Activated naive CD4-positive, alpha-beta T cell treated with Interleukin-2 at 50 U/mL for 16 hours (primary cell): Measurements from ENCODE around the gene CDC123.
"Not testable (repeated sequence)": the region's sequence is repeated elsewhere in the genome, so short reads cannot be mapped to it uniquely, and the experiment has no call there.

Experiments used
- DNase-seq: peaks from one replicate; pipeline ENCODE4 v3.0.0-alpha.2; 2020

The CDC123 gene

DNA sequence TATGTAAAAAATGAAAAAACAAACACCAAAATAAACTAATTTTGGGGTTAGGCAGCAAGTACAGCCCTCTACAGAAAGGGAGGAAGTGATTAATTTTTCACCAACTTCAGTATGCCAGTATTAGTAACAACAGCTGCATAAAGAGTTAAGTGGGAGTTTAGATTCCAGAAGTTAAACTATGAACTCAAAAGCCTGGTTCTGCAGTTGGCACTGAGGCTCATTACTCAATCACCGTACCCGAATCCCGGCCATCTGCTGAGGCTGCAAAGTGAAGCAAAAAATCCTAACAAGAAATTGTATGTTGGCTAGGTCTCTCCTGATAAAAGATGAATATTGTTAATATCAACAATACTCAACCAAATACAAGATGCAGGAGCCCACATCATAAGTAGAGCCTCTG, 4.3 kb upstream of the CDC123 start:
- no peak for DNase-seq

DNA sequence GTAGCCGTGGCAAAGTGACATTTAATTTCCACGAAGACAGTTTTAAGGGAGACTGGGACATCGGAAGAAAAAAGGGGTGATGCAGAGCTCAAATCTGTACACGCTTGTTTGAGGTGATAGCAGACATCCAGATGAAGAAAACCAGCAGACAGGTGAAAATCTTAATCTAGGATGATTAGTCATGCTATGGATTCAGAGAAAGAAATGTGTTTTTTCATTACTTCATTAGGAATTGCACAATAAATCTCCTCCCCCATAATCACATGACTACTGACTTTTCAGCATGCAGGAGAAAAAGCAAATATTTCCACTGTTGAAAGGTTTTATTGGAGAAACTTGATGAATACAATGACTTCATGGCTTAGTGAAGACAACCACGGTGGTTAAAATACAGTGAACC, 2.8 kb upstream of the CDC123 start:
- no peak for DNase-seq

DNA sequence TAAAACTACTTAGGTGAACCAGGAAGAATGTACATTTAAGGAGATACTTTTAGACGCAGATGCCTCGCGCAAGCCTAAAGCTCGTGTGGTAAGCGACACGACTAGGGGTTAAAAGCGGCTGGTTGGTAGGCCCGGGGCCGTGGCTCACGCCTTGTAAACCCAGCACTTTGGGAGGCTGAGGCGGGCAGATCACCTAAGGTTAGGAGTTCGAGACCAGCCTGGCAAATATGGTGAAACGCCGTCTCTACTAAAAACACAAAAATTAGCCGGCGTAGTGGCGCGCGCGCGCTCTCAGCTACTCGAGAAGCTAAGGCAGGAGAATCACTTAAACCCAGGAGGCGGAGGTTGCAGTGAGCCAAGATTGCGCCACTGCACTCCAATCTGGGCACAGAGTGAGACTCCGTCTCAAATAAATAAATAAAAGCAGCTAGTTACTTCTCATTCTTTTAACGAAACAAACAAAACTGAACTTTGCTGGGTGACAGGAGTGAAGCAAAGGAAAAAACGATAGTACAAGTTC, 1.2 kb upstream of the CDC123 start:
- peak; percentile 45 for DNase-seq

DNA sequence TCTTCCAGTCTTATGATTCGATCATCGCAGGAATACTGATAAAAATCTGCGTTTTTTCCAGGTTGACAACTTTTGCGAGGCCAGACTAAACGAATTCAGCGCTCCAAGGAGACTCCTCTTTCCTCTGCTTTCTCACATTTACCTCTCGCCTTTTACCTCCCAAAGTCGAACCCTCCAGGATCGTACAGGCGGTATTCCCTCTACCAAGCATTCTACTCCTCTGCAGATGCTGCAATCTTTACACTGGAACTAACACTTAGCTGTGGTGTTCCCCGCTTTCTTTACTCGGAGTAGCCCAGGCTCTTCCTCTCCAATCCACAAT, 746 bp upstream of the CDC123 start:
- DNase-seq = no peak

DNA sequence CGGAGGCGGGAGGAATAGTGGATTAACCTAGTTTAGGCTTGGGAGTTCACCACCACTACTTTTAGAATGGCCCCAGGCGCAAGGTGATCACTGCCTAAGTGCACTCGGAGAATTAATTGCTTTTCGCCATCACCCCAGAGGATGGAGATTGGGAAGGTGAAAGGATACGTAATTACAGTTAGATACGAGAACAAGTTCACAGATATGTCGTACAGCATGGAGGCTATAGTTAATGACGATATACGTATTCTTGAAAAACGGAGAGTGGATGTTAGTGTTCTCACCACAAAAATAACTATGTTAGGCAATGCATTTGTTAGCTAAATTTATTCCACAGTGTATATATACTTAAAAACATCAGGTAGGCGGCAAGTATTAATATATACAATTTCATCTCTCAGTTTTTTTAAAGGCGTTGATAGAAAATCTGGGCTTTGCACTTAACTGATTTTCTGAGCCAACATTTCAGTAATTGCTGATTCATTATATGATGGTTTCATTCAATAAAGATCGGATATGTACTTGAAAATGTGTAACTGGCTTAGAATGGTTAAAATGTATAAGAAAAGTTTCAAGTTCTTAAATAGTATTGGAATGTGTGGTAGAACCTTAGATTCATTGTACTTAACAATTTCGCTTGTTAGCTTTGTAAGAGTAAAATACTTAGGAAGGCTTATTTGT, 683 bp downstream of the CDC123 start:
- no peak for DNase-seq

DNA sequence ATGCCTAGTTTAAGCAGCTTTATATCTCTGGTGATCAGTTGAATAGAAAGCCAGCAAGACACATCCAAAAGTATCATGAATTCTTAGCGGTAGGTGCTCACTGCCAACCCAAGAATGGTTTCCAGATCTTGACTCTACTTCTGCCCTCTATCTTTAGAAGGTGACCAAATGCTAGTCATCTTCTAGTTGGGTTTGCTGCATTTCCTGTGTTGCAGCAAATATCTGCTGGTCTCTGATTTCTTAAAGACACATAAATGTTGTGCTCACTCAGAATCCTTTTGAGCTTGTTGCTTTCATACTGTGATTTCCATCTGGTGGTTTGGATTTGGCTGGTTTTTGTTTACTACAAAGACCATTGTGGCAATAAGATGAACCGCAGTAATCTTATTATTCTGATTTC, 2.2 kb downstream of the CDC123 start:
- no peak for DNase-seq

DNA sequence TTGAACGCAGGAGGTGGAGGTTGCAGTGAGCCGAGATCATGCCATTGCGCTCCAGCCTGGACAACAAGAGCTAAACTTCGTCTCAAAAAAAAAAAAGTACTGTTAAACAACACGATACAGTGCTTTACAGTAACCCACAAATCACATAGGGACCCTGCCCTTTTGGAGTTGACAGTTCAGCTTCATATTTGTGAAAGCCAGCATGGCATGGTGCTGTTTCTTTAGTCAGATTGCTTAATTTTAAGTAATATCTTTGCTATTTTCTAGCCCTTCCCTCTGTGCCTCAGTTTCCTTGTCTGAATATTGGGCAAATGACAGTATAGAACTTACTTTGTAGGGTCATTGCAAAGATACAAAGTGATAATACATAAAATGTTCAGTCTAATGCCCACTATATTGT, 4.9 kb downstream of the CDC123 start:
- no peak for DNase-seq

DNA sequence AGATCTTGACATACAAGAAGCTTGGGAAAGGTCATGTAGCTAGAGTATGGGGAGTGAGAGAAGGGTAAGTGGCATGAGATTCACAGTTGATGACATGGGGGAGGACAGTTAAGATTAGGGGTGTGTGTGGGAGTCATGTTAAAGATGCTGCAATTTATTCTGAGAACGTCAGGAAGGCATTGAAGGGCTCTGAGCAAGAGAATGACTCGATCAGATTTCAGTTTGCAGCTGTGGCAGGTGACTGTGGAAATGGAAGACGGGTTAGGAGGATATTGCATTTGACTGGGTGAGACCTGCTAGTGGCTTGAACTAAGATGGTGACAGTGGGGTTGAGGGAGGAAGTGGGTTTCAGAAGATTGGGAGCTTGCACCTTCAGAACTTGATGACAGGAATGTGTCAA, 5.6 kb downstream of the CDC123 start:
- no peak for DNase-seq

DNA sequence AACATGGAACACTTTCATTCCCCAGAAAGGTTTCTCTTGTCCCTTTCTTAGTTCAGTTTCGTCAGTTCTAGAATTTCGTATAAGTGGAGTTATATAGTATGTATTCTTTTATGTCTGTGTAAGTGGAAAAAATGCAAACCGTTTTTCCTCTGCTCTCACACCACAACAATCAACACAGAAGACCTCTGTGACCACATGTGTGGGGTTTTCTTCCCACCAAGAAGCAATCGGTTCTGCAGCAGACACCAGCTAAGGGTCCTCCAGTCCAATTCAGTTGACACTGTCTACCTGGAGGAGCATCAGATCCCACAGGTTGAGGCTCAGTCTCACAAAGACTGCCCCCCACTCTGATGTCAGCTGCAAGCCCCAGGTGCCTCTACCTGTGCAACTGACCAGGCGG, 6.2 kb downstream of the CDC123 start:
- DNase-seq = no peak

DNA sequence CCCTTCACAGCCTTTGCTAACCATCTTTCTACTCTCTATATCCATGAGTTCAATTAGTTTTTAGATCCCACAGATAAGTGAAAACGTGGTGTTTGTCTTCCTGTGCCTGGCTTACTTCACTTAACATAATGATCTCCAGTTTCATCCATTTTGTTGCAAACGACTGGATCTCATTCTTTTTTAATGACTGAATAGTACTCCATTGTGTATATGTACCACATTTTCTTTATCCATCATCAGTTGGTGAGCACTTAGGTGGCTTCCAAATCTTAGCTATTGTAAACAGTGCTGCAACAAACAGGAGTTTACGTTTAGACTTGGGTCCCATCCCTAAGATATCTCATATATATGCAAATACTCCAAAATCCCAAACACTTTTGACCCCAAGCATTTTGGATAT, 9.1 kb downstream of the CDC123 start:
- no peak for DNase-seq

DNA sequence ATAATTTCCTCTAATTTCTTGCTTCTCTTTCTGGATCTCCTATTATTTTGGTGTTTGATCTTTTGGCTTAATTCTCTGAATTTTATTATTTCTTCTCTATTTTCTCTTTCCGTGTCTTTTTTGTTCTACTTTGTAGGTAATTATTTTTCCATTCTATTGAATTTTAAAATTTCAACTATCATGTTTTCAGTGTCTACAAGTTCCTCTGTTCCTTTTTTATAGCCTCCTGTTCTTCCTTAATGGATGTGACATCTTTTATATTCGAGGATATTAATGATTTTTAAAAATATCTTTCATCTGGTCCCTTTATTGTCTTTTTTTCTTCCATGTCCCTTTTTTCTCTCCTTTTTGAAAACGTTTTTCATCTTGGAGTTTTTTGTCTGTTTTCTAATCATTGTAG, 11.1 kb downstream of the CDC123 start:
- no peak for DNase-seq

DNA sequence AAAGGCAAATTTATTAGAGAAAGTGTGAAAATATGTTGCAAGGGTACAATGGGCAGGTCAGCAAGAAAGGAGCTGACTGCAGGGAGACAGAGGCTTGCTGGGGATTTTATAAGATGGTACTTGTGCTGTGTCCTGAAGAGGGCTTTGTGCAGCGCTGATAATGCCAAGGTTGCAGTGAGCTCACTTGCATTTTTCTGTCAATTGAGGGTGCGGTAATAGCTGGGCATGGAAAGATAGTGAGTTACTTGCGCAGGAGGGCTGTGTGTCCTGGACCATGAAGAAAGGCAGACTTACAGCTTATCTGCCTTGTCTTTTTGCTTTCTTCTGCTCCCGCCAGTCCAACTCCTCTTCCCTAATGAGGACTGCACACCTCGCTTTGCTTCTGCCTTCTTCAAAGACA, 12.5 kb downstream of the CDC123 start:
- DNase-seq = no peak

DNA sequence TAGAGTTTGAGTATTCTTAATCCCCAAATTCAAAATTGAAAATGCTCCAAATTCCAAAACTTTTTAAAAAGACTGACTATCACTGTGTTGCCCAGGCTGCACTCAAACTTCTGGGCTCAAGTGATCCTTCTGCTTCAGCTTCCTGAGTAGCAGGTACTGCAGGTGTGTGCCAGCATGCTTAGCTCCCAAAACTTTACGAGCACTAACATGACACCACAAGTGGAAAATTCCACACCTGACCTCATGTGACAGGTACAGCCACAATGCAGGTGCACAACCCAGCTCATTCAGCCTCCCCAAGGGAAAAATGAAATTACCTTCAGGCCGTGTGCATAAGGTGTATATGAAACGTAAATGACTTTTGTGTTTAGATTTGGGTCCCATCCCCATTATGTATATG, 16.5 kb downstream of the CDC123 start:
- DNase-seq = no peak

DNA sequence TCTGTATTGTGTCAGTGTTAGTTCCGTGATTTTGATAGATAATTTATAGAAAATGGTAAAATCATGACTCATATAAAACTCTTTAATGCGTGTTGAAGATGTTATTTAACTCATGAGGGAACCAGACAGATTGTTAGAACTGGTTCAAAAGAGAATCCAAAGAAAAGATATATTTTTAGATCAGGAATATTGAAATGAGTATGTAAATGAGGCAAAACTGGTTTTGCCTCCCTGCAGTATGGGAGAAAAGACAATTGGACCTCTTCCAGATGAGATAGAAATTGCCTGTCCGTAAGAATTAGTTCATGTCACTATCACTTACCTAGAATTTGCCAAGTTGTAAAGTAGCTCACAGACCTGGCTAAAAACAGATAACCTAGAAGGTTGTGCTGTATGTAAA, 17.6 kb downstream of the CDC123 start:
- DNase-seq = no peak

DNA sequence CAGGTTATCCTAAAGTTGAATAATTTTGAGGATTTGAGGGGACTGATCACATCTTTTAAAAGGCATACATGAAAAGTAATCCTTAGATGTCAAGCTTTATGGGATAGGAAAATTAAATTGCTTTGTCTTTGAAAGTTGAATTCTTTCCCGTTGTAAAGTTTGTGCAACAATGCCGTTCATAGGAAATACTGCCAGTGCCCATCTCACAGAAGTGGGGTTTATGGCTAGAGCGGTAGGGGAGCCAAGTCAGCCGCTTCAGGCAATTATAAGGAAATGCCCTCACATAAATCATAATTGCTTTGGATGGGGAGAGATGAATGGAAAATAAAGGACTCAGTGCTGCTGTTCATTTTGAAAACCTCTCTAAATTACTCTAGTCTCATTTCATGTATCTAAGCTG, 18.1 kb downstream of the CDC123 start:
- DNase-seq = no peak

DNA sequence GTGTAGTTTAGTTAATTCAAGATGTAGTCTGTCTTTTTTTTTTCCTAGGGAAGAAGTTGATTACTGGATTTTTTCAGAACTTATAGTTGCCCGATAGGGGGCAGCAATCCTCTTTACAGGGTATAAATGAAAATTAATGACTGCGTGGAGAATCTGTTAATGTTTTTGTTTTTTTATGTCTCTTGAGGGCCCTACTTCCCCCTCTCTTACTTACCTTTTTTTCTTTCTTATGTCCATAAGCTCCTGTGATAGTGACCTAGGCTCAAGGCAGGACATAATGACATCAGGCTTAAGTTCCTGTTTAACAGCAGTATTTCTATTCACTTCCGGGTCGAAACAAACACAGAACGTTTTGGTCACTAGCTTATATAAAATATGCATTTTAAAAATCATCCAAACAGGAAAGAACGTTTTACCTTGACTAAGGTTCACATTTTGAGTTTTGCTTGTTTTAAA, 18.8 kb downstream of the CDC123 start:
- peak; percentile 22 for DNase-seq

DNA sequence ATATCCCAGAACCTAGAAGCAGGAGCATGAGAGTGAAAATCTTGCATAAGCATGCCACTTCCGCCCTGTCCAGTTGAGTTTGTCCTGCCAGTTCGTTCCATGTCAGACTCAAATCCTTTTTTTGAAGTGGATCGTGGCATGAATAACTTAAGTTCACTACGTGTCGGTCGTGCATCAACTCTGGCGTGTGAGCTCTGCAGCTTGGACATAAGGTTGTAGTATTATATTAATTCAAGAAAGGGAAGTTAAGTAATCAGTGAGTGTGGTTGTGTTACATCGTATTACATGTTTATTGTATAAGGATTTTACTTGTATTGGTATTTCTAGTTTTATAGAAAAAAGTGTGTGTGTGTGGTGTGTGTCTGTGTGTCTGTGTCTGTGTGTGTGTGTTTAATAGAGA, 23.0 kb downstream of the CDC123 start:
- DNase-seq = no peak

DNA sequence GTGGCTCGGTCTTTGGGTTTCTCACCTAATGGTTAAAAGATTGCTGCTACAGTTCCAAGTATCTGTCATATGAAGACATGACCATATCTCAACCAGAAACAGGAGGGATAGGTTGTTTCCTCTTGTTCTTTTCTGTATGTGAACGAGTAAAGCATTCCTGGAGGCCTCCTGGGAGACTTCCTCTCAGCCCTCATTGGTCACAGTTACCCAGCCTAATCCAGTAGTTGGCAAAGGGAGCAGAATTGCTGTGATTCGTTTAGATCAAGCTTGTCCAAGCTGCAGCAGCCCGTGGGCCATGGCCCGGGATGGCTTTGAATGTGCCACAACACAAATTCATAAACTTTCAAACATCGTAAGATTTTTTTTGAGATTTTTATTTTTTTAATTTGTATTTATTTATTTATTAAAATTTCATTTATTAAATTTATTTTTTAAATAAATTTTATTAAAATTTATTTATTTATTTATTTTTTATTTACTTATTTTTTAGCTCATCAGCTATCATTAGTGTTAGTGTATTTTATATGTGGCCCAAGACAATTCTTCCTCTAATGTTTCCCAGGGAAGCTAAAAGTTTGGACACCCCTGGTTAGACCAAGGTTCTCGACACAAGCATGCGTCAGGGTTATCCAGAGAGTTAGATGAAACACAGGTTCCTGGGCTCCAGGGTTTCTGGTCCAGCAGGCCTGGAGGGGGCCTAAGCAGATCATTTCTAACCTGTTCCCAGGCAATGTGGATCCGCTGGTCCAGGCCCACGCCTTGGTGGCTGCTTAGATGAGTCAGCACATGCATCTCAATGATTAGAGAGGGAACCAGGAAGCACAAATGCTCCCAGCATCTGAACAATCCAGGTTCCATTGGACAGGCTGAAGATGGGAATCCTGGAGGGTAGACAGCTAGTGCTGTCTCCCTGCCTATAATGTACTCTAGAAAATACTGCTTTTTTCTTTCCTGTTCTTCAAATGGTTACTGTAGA, 25.6 kb downstream of the CDC123 start:
- no peak for DNase-seq

DNA sequence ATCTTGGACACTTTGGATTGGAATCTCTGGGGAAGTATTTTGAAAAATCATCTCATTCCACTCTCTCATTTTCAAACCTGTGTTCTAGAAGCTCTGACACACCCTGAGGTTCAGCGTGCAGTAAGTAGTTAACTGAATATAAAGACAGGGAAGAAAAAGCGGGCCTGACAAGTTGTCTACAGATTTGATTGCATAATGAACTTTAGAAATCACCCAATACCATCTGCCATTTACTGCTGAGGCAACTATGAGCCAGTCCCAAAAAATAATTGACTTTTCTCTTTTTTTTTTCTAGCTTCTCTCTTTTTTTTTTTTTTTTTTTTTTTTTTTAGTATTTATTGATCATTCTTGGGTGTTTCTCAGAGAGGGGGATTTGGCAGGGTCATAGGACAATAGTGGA, 29.5 kb downstream of the CDC123 start:
- no peak for DNase-seq

DNA sequence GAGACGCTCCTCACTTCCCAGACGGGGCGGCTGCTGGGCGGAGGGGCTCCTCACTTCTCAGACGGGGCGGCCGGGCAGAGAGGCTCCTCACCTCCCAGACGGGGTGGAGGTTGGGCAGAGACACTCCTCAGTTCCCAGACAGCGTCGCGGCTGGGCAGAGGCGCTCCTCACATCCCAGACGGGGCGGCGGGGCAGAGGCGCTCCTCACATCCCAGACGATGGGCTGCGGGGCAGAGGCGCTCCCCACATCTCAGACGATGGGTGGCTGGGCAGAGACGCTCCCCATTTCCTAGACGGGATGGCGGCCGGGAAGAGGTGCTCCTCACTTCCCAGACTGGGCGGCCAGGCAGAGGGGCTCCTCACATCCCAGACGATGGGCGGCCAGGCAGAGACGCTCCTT, 30.4 kb downstream of the CDC123 start:
- DNase-seq = not testable (repeated sequence)

DNA sequence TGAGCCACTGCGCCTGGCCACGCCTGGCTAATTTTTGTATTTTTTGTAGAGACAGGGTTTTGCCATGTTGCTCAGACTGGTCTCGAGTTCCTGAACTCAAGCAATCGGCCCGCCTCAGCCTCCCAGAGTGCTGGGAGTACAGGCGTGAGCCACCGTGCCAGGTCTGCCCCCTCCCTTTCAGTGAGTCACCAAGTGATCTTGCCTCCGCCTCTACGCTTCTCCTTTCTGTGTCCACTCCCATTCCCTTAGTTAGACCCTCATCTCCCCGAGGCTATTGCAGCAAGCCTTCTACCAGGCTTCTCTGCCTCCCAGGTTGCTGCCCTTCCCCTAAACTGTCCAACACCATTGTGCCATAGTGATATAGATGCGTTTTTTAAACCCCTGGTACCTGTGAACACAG, 32.9 kb downstream of the CDC123 start:
- DNase-seq = no peak

DNA sequence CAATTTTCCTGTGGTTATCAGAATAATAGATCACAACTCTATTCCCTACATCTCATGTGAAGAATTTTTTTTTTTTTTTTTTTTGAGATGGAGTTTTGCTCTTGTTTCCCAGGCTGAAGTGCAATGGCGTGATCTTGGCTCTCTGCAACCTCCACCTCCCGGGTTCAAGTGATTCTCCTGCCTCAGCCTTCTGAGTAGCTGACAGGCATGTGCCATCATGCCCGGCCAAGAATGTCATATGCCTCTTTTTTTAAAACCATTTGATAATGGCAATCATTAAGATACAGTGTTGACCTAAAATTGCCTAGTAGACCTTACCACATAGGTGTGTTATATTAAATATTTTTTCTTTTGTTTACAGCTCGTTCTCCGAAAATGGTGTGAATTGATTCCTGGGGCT, 38.7 kb downstream of the CDC123 start:
- DNase-seq = not testable (repeated sequence)

DNA sequence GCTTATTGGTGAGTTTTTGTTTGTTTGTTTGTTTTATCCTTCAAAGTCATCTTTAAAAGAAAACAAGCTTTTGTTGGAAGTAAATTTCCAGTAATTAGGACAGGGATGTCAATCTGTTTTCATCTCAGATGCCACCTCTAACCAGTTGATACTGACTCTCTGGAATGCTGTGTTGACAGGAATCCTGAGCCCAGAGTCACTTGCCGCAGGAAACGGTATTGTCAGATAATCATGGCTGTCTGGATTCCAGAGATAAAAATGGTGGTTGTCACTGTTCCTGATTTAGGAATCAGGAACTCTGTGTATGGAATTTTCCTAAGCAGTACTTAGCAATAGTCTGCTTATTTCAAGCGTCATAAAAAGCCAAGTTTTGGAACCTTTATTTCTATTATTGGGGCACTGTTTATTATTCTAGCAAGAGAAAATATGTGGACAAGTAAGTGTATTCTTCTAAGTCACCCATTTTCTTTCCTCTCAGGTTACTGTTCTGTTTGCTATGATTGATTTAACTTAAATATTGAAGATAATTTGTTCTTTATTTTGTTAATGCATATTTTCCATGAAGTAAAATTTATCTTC, 39.2 kb downstream of the CDC123 start:
- no peak for DNase-seq

DNA sequence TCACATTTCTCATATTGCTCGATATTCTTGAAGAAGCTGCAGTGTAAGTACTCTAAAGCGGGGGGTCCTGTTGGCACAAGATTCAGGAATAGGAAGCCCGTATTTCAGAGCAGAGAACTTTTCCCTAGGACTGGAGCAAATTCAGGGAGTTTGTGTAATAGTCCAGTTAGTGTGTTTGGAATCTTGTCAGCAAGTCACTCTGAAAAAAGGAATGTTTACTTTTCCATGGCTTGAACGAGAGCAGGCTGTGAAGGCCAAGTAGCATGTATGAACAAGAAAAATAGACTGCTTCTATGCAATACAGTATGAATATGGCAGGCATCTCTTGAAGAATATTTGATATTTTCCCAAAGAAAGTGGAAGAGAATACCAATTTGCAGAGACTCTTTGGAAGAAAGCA, 39.8 kb downstream of the CDC123 start:
- DNase-seq = no peak
